ENCODE measurements around the gene CDK2AP2.
A peak's percentile ranks its signal among the peaks of the same experiment; 100 is the strongest.
"Not testable (repeated sequence)": the region's sequence is repeated elsewhere in the genome, so short reads cannot be mapped to it uniquely, and the experiment has no call there.

Gene CDK2AP2

DNA sequence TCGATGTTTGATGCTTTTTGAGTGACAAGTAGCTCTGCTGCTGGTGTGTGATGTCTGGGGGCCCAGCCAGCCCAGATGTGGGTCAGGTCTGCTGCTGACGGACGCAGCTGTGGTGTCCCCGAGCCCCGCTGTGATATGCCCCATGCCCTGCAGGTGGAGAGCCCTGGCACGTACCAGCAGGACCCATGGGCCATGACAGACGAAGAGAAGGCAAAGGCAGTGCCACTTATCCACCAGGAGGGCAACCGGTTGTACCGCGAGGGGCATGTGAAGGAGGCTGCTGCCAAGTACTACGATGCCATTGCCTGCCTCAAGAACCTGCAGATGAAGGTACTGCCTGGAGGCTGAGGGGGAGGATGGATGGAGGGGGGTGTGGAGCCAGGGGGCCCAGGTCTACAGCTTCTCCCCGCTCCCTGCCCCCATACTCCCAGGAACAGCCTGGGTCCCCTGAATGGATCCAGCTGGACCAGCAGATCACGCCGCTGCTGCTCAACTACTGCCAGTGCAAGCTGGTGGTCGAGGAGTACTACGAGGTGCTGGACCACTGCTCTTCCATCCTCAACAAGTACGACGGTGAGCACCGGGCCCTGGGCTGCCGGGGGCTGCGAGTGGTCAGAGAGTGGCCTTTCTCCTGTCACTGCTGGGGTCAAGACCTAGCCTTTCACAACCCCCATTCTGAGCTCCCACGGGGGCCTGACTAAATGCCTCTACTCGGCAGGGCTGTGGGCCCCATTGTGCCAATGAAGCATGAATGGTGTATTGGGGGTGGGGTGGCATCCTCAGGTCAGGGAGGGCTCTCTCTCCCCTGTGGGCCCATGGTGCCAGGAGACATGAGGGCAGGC is 17.9 kb downstream of the CDK2AP2 start:
- DNase-seq = no peak

DNA sequence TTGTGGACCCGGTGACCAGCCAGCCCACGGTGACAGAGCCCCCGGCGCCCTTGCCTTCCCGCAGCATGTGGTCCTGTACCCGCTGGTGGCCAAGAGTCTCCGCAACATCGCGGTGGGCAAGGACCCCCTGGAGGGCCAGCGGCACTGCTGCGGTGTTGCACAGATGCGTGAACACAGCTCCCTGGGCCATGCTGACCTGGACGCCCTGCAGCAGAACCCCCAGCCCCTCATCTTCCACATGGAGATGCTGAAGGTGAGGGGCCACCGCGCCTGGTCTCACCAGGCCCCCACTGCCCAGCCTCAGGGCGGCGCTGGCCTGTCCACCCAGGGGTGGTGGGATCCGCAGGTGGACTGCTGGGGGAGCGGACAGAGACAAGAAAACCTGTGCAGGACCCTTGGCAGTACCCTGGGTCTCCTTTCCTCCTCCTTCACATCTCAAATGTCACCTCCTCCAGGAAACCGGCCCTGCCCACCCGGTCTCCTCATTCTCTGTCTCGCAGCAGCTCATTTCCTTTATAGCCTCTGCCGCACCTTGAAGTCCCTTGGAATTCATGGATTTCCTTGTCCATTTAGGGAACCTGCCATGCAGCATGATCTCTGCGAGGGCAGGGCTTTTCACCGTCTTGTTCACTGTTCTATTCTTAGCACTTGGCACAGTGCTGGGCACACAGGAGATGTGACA is 18.6 kb downstream of the CDK2AP2 start:
- DNase-seq = no peak

DNA sequence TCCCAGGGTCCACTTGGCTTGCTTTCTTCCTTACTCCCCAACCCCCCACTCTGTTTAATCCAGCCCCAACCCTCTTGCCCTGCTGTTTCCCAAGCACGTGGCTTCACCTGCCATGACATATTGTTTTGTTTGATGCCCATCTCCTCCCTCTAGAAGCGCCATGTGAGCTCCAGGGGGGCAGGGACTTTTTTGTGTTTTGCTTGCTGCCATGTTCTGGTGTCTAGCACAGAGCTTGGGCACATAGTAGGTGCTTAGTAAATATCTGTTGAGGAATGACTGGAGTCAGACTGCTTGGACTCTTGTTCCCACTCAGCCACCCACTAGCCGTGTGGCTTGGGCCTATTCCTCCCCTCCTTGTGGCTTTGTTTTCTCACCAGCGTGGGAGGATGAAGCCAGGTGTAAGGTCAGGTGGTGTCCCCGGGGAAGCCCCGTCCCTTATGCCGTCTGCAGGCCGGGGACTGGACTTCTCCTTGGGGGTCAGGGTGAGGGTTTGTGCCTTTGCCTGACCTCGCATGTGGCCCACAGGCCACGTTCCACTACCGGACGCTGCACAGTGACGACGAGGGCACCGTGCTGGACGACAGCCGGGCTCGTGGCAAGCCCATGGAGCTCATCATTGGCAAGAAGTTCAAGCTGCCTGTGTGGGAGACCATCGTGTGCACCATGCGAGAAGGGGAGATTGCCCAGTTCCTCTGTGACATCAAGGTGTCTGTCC is 21.3 kb downstream of the CDK2AP2 start:
- no peak for DNase-seq

DNA sequence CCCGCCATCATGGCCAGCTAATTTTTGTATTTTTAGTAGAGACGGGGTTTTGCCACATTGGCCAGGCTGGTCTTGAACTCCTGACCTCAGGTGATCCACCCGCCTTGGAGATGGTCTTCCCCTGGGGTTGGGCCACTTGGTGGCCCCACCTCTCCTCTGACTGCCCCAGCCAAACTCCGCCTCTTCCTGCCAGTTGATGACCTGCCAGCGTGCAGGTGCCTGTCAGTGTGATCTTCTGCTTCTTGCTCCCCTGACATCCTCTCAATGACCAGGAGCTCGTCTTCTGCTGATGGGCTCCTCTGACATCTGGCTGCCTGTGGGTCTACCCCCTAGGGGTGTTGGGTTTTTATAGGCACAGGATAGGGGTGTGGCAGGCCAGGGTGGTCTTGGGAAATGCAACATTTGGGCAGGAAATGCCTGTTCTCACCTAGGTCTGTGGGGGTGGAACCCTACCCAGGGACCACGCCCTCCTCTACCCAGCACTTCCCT is 22.0 kb downstream of the CDK2AP2 start:
- not testable (repeated sequence) for DNase-seq

DNA sequence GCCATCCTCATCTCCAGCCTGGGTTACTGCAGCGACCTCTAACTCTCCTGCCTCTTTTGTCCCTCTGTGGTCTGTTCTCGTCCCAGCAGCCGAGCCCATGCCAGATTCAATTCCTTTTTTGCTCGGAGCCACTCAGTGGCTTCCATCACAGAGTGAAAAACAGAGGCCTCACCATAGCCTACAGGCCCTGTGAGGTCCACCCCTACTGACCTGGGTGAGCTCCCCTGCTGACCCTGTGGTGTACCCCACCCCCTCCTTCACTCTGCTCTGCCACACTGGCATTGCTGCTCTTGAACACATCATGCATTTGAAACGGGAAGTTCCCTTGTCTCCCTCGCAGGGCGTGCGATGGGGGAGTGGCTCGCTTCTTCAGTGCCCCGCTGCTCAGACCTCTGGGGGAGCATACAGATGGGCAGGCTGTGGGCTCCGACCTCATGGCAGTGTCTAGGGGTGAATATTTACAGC is 23.1 kb downstream of the CDK2AP2 start:
- no peak for DNase-seq

DNA sequence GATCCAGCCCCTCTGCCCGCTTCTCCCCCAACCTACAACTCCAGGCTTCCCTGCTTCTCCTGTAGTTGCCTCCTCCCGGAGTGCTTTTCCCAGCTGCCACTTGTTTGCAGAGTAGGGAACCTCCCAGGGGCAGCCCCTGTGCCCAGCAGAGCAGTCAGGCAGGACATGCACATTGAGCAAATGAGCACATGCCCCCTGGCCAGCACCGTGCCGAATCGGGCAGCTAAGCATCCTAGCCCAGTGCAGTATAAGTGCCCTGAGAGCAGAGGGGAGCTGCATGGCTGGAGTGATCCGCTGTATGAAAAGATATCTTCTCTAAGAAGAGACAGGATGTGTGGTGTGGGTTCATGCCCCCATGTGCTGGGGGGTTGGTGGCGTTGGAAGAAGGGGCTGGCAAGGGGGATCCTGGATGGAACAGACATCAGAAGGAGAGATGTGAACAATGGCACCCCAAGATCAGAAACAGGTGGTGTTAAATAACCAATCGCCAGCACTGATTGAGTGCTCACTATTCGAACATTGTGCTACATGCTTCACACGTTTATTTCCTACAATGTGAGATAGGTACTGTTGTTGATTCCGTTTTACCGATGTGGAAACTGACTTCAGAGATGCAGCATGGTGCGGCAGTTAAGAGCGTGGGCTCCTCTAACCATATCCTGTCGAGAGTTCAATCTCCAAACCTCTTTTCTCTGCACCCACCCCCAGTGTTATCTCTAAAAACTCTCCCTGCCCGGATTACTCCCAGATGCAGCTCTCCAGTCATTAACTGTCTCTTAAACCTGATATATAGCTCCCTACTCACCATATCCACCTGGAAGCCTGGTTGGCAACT is 23.9 kb downstream of the CDK2AP2 start:
- no peak for DNase-seq

DNA sequence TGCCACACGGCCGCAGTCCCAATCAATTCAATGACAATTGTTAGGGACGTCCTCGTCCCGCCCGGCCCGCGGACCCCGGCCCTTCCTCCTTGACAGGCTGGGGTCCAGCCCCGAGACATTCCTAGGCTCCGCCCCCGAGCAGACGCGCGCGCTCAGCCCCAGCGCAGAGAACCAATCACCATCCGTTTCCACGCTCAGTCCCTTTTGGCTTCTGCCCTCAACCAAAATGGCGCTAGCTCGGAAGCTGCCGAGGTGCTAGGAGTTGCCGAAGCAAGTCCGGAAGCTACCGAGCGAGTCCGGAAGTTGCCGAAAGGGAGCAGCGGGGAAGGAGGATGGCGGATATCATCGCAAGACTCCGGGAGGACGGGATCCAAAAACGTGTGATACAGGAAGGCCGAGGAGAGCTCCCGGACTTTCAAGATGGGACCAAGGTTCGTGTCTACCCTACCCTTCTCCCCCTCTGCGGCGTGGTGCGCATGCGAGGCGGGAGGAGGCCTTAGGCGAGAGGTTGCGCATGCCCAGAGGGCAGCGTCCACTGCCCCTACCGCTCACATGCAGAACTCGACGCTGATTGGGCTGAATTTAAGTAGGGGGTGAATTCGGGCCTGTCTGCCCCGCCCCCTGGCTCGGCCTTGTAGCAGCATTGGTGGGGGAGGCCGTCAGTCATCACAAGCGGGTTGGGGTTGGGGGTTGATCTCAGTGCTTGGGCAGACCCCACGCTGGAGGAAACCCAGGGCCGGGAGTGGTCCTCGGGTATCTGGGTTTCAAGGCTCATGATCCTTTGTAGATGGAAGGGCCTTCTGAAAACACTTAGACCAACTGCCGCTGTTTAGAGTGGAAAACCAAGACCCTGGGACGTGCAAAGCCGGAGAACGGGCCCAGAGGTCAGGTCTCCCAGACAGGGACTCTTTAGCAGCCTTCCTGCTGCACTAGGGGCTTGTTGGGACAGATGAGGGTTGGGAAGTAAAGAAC is 24.8 kb downstream of the CDK2AP2 start, which contains the start of gene AIP:
Gene AIP, plus strand, starts transcription at position 200 of the 972 bp plus-strand sequence. Its CDS starts 133 bp downstream, at position 333.
- peak; percentile 96 to 98 for DNase-seq

DNA sequence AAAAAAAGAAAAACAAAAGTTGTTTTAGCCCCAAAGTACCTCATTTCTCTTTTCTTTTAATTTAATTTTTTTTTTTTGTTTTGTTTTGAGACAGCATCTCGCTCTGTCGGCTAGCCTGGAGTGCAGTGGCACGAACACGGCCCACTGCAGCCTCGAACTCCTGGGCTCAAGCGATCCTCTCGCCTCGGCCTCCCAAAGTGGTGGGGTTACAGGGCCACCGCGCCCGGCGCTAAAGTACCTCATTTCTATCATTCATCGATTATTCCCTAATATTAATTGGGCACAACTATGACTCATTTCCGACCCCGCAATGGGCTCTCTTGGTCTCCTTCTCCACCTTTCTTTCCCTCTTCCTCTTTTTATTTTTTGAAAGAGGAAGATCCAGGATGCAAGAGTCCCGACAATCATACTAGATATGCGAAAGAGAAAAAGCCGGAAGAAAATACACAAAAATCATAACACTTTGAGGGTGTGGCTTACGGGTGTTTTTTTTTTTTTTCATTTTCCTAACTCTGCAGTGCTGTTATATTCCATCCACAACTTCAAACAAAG is 25.6 kb downstream of the CDK2AP2 start:
- DNase-seq = no peak

DNA sequence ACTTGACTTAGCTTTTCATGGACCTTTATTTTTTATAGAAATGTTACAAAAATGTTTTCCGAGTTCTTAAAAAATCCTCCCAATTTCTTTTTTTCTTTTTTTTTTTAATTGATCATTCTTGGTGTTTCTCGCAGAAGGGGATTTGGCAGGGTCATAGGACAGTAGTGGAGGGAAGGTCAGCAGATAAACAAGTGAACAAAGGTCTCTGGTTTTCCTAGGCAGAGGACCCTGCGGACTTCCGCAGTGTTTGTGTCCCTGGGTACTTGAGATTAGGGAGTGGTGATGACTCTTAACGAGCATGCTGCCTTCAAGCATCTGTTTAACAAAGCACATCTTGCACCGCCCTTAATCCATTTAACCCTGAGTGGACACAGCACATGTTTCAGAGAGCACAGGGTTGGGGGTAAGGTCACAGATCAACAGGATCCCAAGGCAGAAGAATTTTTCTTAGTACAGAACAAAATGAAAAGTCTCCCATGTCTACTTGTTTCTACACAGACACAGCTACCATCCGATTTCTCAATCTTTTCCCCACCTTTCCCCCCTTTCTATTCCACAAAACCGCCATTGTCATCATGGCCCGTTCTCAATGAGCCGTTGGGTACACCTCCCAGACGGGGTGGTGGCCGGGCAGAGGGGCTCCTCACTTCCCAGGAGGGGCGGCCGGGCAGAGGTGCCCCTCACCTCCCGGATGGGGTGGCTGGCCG is 30.5 kb downstream of the CDK2AP2 start:
- DNase-seq = not testable (repeated sequence)

DNA sequence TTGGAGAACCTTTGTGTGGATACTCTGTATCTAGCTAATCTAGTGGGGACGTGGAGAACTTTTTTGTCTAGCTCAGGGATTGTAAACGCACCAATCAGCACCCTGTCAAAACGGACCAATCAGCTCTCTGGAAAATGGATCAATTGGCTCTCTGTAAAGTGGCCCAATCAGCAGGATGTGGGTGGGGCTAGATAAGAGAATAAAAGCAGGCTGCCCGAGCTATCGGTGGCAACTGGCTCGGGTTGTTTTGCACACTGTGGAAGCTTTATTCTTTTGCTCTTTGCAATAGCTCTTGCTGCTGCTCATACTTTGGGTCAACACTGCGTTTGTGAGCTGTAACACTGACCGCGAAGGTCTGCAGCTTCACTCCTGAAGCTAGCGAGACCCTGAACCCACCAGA is 31.3 kb downstream of the CDK2AP2 start:
- DNase-seq = not testable (repeated sequence)

DNA sequence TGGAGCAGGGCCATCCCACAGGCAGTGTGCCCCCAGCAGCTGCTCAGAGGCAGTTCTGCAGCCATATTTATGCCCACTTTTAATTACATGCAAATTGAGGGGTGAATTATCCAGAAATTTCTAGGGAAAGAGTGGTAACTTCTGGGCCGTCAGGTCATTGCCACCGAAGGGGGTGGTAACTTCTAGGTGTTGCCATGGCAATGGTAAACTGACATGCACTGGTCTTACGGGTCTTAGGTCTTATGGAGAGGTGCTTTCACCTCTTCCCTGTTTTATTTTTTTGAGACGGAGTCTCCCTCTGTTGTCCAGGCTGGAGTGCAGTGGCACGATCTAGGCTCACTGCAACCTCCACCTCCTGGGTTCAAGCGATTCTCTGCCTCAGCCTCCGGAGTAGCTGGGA is 35.1 kb downstream of the CDK2AP2 start:
- DNase-seq = no peak

DNA sequence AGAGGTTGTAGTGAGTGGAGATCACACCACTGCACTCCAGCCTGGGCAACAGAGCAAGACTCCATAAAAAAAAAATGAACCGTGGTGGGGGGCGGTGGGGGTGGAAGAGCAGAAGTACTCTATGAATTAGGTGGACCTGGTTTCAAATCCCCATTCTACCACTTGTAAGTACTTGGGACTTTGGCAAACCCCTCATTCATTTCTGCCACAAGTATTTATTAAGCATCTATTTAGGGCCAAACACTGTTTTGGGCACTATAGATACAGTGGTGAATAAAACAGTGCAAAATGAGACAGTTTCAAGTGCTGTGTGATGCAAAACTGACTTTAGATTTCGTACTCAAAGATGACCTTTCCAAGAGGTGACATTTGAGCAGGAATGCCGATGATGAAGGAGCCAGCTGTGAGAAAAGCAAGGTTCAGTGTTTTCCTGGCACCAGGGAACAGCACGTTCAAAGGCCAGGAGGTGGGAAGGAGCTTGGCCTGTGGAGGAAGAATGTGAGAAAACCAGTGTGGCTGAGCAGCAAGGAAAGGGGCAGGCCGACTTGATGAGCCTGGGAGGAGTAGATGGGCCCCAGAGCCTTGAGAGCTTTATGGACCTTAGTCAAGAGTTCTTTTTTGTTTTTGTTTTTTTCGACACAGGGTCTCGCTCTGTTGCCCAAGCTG is 37.5 kb downstream of the CDK2AP2 start:
- DNase-seq = no peak

DNA sequence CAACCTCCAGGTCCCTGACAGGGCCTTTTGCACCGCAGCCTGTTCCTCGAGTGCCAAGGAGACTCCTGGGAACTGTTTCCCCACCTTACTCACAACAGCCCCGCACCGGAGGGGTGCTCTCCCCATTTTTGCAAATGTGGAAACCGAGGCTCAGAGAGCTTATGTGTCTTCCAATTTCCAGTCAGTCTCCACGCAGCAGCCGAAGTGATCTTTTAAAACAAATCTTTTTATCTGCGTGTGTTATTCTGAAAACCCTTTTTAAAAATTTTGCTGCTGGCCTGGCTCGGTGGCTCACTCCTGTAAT is 38.5 kb downstream of the CDK2AP2 start:
- DNase-seq = no peak

DNA sequence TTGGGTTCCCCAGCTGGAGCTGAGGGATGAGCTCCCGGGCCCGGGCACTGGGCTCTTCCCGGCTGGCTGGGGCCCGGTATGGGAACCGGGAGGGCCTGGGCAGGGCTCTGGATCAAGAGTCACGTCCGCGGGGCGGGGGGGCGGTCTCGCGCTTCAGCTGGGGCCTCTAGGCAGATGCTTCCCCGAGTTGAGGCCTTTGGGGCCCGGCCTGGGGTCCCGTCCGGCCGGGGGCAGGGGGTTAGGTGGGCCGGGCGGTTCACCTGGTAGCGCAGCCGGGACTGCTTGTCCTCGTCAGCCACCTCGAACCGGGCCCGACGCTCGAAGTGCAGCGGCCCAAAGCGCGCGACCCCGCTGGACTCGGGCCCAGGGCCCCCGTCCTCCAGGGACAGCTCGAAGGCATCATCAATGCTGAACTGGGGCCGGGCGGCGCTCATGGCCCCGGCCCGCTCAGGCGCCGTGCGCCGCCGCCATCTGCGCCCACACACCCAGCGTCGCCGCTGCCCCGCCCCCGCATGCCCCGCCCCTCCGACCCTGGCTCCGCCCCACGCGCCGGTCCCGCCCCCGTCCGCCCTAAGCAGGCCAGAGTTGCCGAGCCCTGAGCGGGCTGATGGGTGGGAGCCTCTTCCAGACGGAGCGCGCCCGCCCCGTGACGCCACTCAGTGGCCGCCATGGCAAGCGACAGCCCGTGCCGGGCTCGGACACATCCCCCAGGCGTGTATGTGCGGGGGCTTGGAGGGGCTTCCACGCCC is 39.0 kb downstream of the CDK2AP2 start, which contains the start of gene TMEM134:
Gene TMEM134, minus strand, starts transcription at position 493 of the 749 bp plus-strand sequence. Its CDS starts 59 bp downstream, at position 434.
- DNase-seq = peak; percentile 81 to 86

DNA sequence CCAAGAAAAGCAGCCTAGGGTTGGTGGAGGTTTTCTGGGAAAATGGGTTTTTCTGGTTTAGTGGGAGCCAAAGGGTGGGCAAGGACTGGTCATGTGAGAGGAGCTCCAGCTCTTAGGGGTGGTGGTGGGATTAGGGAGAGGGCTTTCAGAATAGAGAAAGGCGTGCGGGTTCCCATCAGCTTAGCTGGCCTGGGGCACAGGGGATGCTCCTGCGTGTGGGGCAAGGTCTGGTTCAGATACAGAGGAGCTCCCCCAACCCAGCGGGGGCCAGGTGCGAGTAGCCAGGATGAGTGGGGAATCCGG is 39.6 kb downstream of the CDK2AP2 start:
- DNase-seq = no peak

DNA sequence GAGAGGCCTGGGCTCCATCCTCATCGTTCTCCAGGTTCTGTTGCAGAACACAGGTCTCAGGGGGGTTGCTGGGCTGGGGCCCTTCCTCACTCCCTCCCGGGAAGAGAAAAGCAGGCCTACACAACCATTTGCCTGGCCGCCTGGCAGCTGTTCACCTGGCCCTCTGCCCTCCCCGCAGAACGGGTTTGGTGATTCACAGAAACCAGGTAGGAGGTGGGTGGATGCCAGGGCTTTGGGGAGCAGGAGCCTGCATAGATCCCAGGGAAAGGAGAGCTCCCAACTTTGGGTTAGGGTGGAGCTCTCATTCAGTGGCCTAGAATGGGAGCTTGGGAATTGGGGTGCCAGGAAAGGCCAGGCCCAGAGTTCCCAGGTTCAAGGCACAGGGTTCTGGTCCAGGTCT is 39.9 kb downstream of the CDK2AP2 start:
- DNase-seq = no peak

DNA sequence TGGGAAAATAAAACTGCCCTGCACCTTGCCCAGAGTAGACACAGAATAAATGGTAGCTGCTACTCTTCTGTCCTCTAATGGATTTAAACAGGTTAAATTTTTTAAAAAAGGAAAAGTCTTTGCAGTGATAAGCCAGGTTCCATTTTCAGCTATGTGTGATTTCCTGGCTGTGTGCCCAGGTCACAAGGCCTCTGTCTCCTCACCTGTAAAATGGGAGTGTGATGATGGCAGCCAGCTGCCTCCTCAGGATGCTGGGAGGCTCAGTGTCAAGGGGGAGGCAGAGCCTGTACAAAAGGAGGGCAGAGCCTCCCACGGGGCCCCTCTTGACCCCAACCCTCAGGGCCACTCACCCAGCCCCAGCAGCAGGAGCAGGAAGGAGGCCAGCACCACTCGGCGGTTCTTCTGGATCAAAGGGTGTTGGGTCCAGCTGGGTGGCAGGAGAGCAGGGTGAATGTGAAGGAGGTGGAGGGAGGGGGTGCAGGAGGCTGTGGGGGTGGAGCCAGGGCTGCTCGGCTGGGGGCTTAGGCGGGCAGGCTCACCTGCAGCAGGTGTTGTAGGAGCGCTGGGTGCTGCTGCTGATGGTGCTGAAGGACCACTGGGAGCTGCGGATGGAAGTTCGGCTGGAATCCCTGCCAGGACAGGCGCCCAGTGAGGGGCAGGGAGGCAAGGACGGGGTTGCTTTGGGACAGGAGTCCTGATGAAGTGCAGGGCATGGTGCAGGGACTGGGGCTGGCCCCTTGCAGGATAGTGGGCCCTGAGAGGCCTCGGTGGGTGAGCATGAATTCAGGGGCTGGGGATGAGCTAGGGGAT is 40.8 kb downstream of the CDK2AP2 start:
- DNase-seq = no peak

DNA sequence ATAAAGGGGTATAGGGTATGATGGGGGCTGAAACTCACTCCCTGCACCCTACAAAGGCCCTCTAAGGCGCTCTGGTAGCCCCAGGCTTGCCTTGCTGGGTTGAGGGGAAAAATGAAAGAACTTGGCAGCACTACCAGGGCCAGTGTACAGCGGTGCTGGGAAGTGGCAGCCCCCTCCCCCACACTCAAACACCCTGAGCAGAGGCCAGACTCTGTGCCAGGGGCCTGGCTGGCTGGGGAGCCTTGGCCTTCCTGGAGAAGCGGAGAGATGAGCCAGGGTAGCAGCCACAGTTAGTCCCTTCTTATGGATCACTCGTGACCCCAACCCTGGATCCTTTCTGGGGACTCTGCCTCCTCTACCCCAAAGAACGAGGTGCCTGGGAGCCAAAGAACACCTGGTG is 41.6 kb downstream of the CDK2AP2 start:
- DNase-seq = no peak
